ENCODE measurements around the gene TICAM1.
"Not testable (repeated sequence)": the region's sequence is repeated elsewhere in the genome, so short reads cannot be mapped to it uniquely, and the experiment has no call there.

- TF ChIP-seq ZNF274 (IDR thresholded peaks at IDR 0.05; ENCODE audit: low read depth, low read length); YY1 (IDR thresholded peaks at IDR 0.05; ENCODE audit: insufficient read depth, insufficient read length): not testable (repeated sequence)
Observed at GRCh38 chr19:4786412-4787016, 45.0 kb downstream of the TICAM1 start.

Data from NT2/D1 (cell line).